ENCODE data around the gene TBCD. TPM values are rescaled to one million over a fixed set of nuclear protein-coding genes. Genes with fewer than 3 reads are reported as not detected.

The TBCD gene
- total and polyA plus RNA-seq, 9 of the 15 experiments (the other 6 are each of a cell fraction or from before 2014, with no cell fraction given), result 8.9 to 98.5 (median 28.0) TPM

GRCh38 chr17:82841921-82842596 lies 90.2 kb downstream of the TBCD start:
- H3K4me1 ChIP-seq (replicated peaks in 1 of 2; ENCODE audit: control insufficient read depth in 2 of 2, insufficient read depth in 2 of 2, low read length in 2 of 2), result peaks cover 0 to 5% of the 10 kb centered on the region in 2 experiments; a peak in 2 of 5 replicates
- DNase-seq (ENCODE audit: extremely low read depth in 1 of 4, low spot score in 3 of 4) (no peak), FAIRE-seq (no peak), ATAC-seq (no peak)
- ChIA-PET CTCF (ENCODE audit: low intra/inter-chr PET ratio) (no interaction called here), POLR2A (interaction anchor here (0.6 to 1.4 kb wide), 3 partner anchors 10 to 70 kb away, joined by 3 read pairs; no protein-coding TSS in a partner anchor)
- H3K9me3 ChIP-seq (replicated peaks; ENCODE audit: control insufficient read depth, insufficient read depth, low read depth, low read length), result no peaks in the 10 kb centered on the region
- intact Hi-C loops (cut with micrococcal nuclease), result no loop called here
- TF ChIP-seq ZNF197 (CRISPR knock-in tag; IDR thresholded peaks at IDR 0.05; ENCODE audit: low read depth), result no peak
- TF ChIP-seq STAT5B (CRISPR knock-in tag; IDR thresholded peaks at IDR 0.05), result no peak
- no peak for TF ChIP-seq LEF1 (IDR thresholded peaks at IDR 0.05)
- no peak for TF ChIP-seq ZNF23 (CRISPR knock-in tag; IDR thresholded peaks at IDR 0.05)
- no peak for TF ChIP-seq RBM39 (optimal IDR thresholded peaks at IDR 0.05; ENCODE audit: low read depth, low read length)
- no peaks in the 10 kb centered on the region for H4K20me1 ChIP-seq (replicated peaks; ENCODE audit: control insufficient read depth, insufficient read depth, low read length)
- H3K4me2 ChIP-seq (ENCODE audit: insufficient read depth, low read length), result no peak overlapping the region
- H3K36me3 ChIP-seq (ENCODE audit: control insufficient read depth, insufficient read depth, low read length), result peaks cover 8% of the 10 kb centered on the region; the same call in 2 of the 3 replicates
- in situ Hi-C loops (cut with MboI), result no loop called here
- no peaks in the 10 kb centered on the region for H3K9me1 ChIP-seq (ENCODE audit: control insufficient read depth, insufficient read depth, low read length)
- no peak overlapping the region for H2AFZ ChIP-seq (ENCODE audit: low read depth, low read length)
- H3K79me2 ChIP-seq (ENCODE audit: control insufficient read depth, insufficient read depth, low read length), result no peaks in the 10 kb centered on the region
- WGBS (ENCODE audit: insufficient coverage, low coverage, missing lambda C conversion rate), result 80% methylated on average over 16 of the region's 16 CpGs
- BruUV-seq (replicated peaks), result no TSS peak
- H3K27me3 ChIP-seq (ENCODE audit: control insufficient read depth in 2 of 2, insufficient read depth in 2 of 2, low read length in 2 of 2), result no peaks in the 10 kb centered on the region
- no peak overlapping the region for H3K4me3 ChIP-seq
- peak overlapping the region in 1 of 2 experiments; percentile 31; a peak in 2 of 4 replicates for H3K9ac ChIP-seq (ENCODE audit: insufficient read depth in 1 of 2, low read depth in 2 of 2, low read length in 2 of 2)
- no peak overlapping the region for H3K27ac ChIP-seq (ENCODE audit: extremely low read depth, low read depth, low read length)
